ENCODE results near the gene GNA15. TPM values are rescaled to one million over a fixed set of nuclear protein-coding genes. Genes with fewer than 3 reads are reported as not detected.

The GNA15 gene
- total RNA-seq, 1 experiment from 2014 or later: 0.22 TPM

DNA sequence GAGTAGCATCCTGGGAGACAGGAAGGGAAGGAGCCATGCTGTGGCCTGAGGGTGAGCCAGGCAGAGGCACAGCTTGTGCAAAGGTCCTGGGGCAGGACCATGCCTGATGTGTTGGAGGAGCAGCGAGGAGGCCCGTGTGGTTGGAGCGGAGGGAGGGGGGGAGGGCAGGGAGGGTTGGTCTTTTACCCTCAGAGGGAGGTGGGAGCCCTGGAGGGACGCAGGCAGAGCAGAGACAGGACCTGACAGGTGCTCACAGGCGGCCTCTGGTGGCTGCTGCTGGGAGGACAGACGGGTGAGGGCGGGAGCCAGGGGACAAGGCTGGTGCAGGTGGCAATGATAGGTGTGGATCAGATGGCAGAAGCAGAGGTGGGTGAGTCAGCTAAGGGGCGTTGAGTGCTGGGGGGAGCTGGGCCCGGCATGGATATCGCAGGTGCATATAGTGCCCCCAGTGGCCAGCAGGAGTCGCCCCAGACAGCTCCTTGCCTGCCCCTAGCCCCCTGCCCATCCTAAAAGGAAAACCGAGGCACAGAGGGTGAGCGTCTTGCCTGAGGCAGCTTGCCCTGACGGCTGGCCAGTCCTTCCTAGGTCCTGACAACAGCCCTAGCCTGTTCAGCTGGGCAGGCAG is 9.8 kb upstream of the GNA15 start (continued):
- TF ChIP-seq, protein P1, sequence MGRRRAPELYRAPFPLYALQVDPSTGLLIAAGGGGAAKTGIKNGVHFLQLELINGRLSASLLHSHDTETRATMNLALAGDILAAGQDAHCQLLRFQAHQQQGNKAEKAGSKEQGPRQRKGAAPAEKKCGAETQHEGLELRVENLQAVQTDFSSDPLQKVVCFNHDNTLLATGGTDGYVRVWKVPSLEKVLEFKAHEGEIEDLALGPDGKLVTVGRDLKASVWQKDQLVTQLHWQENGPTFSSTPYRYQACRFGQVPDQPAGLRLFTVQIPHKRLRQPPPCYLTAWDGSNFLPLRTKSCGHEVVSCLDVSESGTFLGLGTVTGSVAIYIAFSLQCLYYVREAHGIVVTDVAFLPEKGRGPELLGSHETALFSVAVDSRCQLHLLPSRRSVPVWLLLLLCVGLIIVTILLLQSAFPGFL (CRISPR knock-in tag; IDR thresholded peaks at IDR 0.05; ENCODE audit: borderline replicate concordance): no peak
- TF ChIP-seq, protein P2, sequence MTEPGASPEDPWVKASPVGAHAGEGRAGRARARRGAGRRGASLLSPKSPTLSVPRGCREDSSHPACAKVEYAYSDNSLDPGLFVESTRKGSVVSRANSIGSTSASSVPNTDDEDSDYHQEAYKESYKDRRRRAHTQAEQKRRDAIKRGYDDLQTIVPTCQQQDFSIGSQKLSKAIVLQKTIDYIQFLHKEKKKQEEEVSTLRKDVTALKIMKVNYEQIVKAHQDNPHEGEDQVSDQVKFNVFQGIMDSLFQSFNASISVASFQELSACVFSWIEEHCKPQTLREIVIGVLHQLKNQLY (CRISPR knock-in tag; IDR thresholded peaks at IDR 0.05): no peak
- TF ChIP-seq TCF7 (CRISPR knock-in tag; IDR thresholded peaks at IDR 0.05; ENCODE audit: low read depth) (0 out of 2 replicates have a peak, but pooled peaks have one; percentile 21), ZNF263 (CRISPR knock-in tag; IDR thresholded peaks at IDR 0.05; ENCODE audit: low read depth) (no peak), GABPB1 (CRISPR knock-in tag; IDR thresholded peaks at IDR 0.05) (no peak), IRF2 (CRISPR knock-in tag; IDR thresholded peaks at IDR 0.05; ENCODE audit: borderline replicate concordance, low read depth) (no peak)
- TF ChIP-seq, protein P3, sequence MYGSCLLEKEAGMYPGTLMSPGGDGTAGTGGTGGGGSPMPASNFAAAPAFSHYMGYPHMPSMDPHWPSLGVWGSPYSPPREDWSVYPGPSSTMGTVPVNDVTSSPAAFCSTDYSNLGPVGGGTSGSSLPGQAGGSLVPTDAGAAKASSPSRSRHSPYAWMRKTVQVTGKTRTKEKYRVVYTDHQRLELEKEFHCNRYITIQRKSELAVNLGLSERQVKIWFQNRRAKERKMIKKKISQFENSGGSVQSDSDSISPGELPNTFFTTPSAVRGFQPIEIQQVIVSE (CRISPR knock-in tag; IDR thresholded peaks at IDR 0.05; ENCODE audit: borderline replicate concordance): no peak
- TF ChIP-seq, protein P4, sequence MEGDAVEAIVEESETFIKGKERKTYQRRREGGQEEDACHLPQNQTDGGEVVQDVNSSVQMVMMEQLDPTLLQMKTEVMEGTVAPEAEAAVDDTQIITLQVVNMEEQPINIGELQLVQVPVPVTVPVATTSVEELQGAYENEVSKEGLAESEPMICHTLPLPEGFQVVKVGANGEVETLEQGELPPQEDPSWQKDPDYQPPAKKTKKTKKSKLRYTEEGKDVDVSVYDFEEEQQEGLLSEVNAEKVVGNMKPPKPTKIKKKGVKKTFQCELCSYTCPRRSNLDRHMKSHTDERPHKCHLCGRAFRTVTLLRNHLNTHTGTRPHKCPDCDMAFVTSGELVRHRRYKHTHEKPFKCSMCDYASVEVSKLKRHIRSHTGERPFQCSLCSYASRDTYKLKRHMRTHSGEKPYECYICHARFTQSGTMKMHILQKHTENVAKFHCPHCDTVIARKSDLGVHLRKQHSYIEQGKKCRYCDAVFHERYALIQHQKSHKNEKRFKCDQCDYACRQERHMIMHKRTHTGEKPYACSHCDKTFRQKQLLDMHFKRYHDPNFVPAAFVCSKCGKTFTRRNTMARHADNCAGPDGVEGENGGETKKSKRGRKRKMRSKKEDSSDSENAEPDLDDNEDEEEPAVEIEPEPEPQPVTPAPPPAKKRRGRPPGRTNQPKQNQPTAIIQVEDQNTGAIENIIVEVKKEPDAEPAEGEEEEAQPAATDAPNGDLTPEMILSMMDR (IDR thresholded peaks at IDR 0.05): peak; percentile 80

DNA sequence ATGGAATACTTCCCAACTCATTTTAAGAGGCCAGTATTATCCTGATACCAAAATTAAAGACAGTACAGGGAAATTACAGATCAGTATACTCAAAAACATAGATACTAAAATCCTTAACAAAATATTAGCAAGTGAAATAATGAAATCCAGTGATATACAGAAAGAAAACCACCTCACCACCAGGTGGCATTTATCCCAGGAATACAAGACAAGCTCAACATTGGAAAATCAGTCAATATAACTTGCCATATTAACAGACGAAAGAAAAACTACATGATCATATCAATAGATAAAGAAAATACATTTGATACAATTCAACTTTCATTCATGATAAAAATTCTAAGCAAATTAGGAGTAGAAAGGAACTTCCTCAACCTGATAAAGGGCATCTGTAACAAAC is 6.7 kb upstream of the GNA15 start:
- ATAC-seq (no peak), DNase-seq (ENCODE audit: low spot score) (no peak)
- H3K27ac Mint-ChIP-seq: no peak overlapping the region
- no peaks in the 10 kb centered on the region for H3K9me3 Mint-ChIP-seq
- H3K27me3 Mint-ChIP-seq (ENCODE audit: low read depth): no peaks in the 10 kb centered on the region; the same call in 1 of the 2 replicates
- peaks cover 9% of the 10 kb centered on the region for H3K4me1 Mint-ChIP-seq
- TF ChIP-seq RORB (CRISPR knock-in tag; IDR thresholded peaks at IDR 0.05) (no peak), ELF4 (CRISPR knock-in tag; IDR thresholded peaks at IDR 0.05; ENCODE audit: low read depth) (no peak), JAZF1 (CRISPR knock-in tag; IDR thresholded peaks at IDR 0.05) (no peak), ZBTB21 (CRISPR knock-in tag; IDR thresholded peaks at IDR 0.05; ENCODE audit: borderline replicate concordance) (no peak), ATF1 (CRISPR knock-in tag; IDR thresholded peaks at IDR 0.05) (no peak), PRRX2 (CRISPR knock-in tag; IDR thresholded peaks at IDR 0.05) (no peak)
- TF ChIP-seq, protein P5, sequence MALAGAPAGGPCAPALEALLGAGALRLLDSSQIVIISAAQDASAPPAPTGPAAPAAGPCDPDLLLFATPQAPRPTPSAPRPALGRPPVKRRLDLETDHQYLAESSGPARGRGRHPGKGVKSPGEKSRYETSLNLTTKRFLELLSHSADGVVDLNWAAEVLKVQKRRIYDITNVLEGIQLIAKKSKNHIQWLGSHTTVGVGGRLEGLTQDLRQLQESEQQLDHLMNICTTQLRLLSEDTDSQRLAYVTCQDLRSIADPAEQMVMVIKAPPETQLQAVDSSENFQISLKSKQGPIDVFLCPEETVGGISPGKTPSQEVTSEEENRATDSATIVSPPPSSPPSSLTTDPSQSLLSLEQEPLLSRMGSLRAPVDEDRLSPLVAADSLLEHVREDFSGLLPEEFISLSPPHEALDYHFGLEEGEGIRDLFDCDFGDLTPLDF (CRISPR knock-in tag; IDR thresholded peaks at IDR 0.05): no peak
- TF ChIP-seq, protein P2 (CRISPR knock-in tag; IDR thresholded peaks at IDR 0.05): no peak
- no peaks in the 10 kb centered on the region for H3K36me3 Mint-ChIP-seq
- H3K4me3 Mint-ChIP-seq: no peak overlapping the region
- CTCF ChIA-PET: interaction anchor here (0.5 to 6.4 kb wide), 60 partner anchors 9 to 1303 kb away, joined by 3 to 84 read pairs (median 5); partner anchors contain the start of genes NCLN, ZNF555 and ZNF57
- POLR2A ChIA-PET: no interaction called here

DNA sequence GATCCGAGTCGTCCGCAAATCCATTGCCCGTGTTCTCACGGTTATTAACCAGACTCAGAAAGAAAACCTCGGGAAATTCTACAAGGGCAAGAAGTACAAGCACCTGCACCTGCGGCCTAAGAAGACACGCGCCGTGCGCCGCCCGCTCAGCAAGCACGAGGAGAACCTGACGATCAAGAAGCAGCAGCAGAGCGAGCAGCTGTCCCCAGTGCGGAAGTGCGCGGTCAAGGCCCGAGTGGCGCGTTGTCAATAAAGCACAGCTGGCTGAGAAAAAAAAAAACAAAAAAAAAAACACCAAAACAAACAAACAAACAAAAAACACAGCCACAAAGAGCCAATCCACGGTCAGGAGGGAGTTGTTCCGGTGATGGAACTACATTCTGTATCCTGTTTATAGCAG is 4.7 kb upstream of the GNA15 start:
- Mint-ChIP-seq H3K9me3 (no peaks in the 10 kb centered on the region), H3K27me3 (ENCODE audit: low read depth) (no peaks in the 10 kb centered on the region; the same call in 1 of the 2 replicates), H3K36me3 (no peaks in the 10 kb centered on the region), H3K4me1 (peaks cover 9% of the 10 kb centered on the region), H3K4me3 (no peak overlapping the region), H3K27ac (no peak overlapping the region)
- no peak for ATAC-seq
- DNase-seq (ENCODE audit: low spot score): no peak
- ChIA-PET CTCF (interaction anchor here (0.6 to 6.4 kb wide), 15 partner anchors 11 to 1068 kb away, joined by 3 to 84 read pairs (median 4); partner anchors contain the start of genes CELF5 and TLE6), POLR2A (no interaction called here)
- TF ChIP-seq MXD4 (CRISPR knock-in tag; IDR thresholded peaks at IDR 0.05; ENCODE audit: borderline replicate concordance) (no peak), FOXJ3 (CRISPR knock-in tag; IDR thresholded peaks at IDR 0.05; ENCODE audit: borderline replicate concordance) (no peak), ETV6 (CRISPR knock-in tag; IDR thresholded peaks at IDR 0.05) (no peak), ZNF671 (CRISPR knock-in tag; IDR thresholded peaks at IDR 0.05) (no peak), TEAD4 (CRISPR knock-in tag; IDR thresholded peaks at IDR 0.05) (no peak), SMAD3 (CRISPR knock-in tag; IDR thresholded peaks at IDR 0.05; ENCODE audit: borderline replicate concordance) (no peak), OVOL2 (CRISPR knock-in tag; IDR thresholded peaks at IDR 0.05; ENCODE audit: borderline replicate concordance) (no peak)
- TF ChIP-seq, protein P6, sequence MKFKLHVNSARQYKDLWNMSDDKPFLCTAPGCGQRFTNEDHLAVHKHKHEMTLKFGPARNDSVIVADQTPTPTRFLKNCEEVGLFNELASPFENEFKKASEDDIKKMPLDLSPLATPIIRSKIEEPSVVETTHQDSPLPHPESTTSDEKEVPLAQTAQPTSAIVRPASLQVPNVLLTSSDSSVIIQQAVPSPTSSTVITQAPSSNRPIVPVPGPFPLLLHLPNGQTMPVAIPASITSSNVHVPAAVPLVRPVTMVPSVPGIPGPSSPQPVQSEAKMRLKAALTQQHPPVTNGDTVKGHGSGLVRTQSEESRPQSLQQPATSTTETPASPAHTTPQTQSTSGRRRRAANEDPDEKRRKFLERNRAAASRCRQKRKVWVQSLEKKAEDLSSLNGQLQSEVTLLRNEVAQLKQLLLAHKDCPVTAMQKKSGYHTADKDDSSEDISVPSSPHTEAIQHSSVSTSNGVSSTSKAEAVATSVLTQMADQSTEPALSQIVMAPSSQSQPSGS (CRISPR knock-in tag; IDR thresholded peaks at IDR 0.05; ENCODE audit: borderline replicate concordance, low read depth): no peak
- TF ChIP-seq, protein P7, sequence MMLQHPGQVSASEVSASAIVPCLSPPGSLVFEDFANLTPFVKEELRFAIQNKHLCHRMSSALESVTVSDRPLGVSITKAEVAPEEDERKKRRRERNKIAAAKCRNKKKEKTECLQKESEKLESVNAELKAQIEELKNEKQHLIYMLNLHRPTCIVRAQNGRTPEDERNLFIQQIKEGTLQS (CRISPR knock-in tag; conservative IDR thresholded peaks at IDR 0.05): no peak
- TF ChIP-seq, protein P3 (CRISPR knock-in tag; IDR thresholded peaks at IDR 0.05; ENCODE audit: borderline replicate concordance): no peak

Measured in WTC11 (cell line).